ENCODE results near the gene NUDT4.
"Not testable (repeated sequence)": the region's sequence is repeated elsewhere in the genome, so short reads cannot be mapped to it uniquely, and the experiment has no call there.

The NUDT4 gene

GRCh38 chr12:93402333-93403311 lies 24.9 kb downstream of the NUDT4 start:
- no peak for DNase-seq (ENCODE audit: low read depth)

GRCh38 chr12:93403988-93404803 lies 26.5 kb downstream of the NUDT4 start:
- no peak for DNase-seq (ENCODE audit: low read depth)

GRCh38 chr12:93404961-93405849 lies 27.5 kb downstream of the NUDT4 start:
- no peak for DNase-seq (ENCODE audit: low read depth)

GRCh38 chr12:93407054-93407962 lies 29.6 kb downstream of the NUDT4 start:
- DNase-seq (ENCODE audit: low read depth) = no peak

GRCh38 chr12:93407963-93408283 lies 30.2 kb downstream of the NUDT4 start:
- no peak for DNase-seq (ENCODE audit: low read depth)

GRCh38 chr12:93408813-93409212 lies 31.1 kb downstream of the NUDT4 start:
- no peak for DNase-seq (ENCODE audit: low read depth)

- not testable (repeated sequence) for DNase-seq (ENCODE audit: low read depth)
Measured at GRCh38 chr12:93409343-93410187, 31.8 kb downstream of the NUDT4 start.

- DNase-seq (ENCODE audit: low read depth) = not testable (repeated sequence)
Measured at GRCh38 chr12:93411060-93411459, 33.3 kb downstream of the NUDT4 start.

- not testable (repeated sequence) for DNase-seq (ENCODE audit: low read depth)
Measured at GRCh38 chr12:93412396-93412795, 34.7 kb downstream of the NUDT4 start.

- DNase-seq (ENCODE audit: low read depth) = no peak
Measured at GRCh38 chr12:93413064-93413463, 35.3 kb downstream of the NUDT4 start.

- DNase-seq (ENCODE audit: low read depth) = no peak
Measured at GRCh38 chr12:93415723-93416464, 38.2 kb downstream of the NUDT4 start.

- no peak for DNase-seq (ENCODE audit: low read depth)
Measured at GRCh38 chr12:93417967-93418480, 40.3 kb downstream of the NUDT4 start.

GRCh38 chr12:93419388-93420034 lies 41.8 kb downstream of the NUDT4 start:
- DNase-seq (ENCODE audit: low read depth) = no peak

- no peak for DNase-seq (ENCODE audit: low read depth)
Measured at GRCh38 chr12:93422050-93422449, 44.3 kb downstream of the NUDT4 start.

GRCh38 chr12:93425736-93426411 lies 48.1 kb downstream of the NUDT4 start:
- DNase-seq (ENCODE audit: low read depth) = no peak

GRCh38 chr12:93426412-93426805 lies 48.7 kb downstream of the NUDT4 start:
- no peak for DNase-seq (ENCODE audit: low read depth)

- DNase-seq (ENCODE audit: low read depth) = no peak
Measured at GRCh38 chr12:93427779-93428564, 50.2 kb downstream of the NUDT4 start.
